ENCODE measurements around the gene PARK7. TPM values are rescaled to one million over a fixed set of nuclear protein-coding genes. Genes with fewer than 3 reads are reported as not detected.
A peak's percentile ranks its signal among the peaks of the same experiment; 100 is the strongest.

The PARK7 gene
- polyA plus RNA-seq, 2 of the 4 experiments (the other 2 are of a cell fraction) = 372 to 446 TPM

DNA sequence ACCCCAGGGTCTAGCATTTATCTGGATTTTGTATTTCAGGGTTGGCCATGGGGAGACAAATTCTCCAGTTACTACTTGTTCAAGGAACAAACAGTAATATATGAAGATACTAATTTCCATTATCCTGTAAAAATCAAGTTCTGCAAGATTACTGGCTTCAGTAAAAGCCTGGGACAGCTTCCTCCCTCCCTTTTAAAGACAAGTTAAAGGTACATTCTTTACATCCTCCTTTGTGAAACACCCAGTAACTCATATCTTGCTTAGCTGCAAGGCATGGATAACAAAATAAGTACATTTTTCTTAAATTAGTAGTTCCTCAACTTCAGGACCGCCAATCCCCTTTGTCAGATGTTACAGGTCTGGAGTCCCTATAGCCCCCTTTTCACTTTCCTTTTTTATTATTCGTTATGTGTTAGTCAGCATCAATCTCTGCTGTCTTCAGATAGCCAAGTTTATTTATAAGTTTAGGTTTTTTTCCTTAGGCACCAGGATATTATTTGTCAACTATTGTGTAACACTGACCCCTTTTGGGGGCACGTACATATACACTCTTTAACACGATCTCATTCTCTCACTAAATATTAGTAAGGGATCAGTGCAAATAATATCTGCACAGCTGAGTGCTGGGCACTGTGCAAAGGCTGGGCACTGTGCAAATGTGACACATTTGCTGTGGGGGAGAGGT is 54.8 kb downstream of the PARK7 start:
- Histone ChIP-seq H3K4me1 (peaks cover 100% of the 10 kb centered on the region), H3K9me3 (no peaks in the 10 kb centered on the region), H3K27ac (peak overlapping the region; percentile 68 to 82), H3K4me2 (peak overlapping the region; percentile 86), H3K4me3 (peak overlapping the region; percentile 26; the same call in 2 of the 3 replicates)
- peak in 1 of 2 experiments; percentile 14; a peak in 3 of 6 replicates for ATAC-seq
- ChIA-PET CTCF (interaction anchor here (0.7 to 13.0 kb wide), 15 partner anchors 9 to 501 kb away, joined by 3 to 172 read pairs (median 9); partner anchors contain the start of gene ERRFI1), POLR2A (interaction anchor here (0.6 to 1.1 kb wide), 5 partner anchors 9 to 327 kb away, joined by 3 to 4 read pairs (median 4); partner anchors contain the start of gene ERRFI1)
- TF ChIP-seq, protein P1, sequence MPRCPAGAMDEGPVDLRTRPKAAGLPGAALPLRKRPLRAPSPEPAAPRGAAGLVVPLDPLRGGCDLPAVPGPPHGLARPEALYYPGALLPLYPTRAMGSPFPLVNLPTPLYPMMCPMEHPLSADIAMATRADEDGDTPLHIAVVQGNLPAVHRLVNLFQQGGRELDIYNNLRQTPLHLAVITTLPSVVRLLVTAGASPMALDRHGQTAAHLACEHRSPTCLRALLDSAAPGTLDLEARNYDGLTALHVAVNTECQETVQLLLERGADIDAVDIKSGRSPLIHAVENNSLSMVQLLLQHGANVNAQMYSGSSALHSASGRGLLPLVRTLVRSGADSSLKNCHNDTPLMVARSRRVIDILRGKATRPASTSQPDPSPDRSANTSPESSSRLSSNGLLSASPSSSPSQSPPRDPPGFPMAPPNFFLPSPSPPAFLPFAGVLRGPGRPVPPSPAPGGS (IDR thresholded peaks at IDR 0.05) = no peak
- 0 out of 2 replicates have a peak, but pooled peaks have one; percentile 39 for TF ChIP-seq TP53 (CRISPR knock-in tag; IDR thresholded peaks at IDR 0.05)
- TF ChIP-seq POLR2AphosphoS2 (conservative IDR thresholded peaks at IDR 0.05; ENCODE audit: low read length) = peak; percentile 14; the same call in 1 of the 2 replicates
- TF ChIP-seq FOSB (CRISPR knock-in tag; IDR thresholded peaks at IDR 0.05) = peak; percentile 49
- TF ChIP-seq HOXB13 (CRISPR knock-in tag; IDR thresholded peaks at IDR 0.05; ENCODE audit: low read depth) = no peak
- TF ChIP-seq, protein P2, sequence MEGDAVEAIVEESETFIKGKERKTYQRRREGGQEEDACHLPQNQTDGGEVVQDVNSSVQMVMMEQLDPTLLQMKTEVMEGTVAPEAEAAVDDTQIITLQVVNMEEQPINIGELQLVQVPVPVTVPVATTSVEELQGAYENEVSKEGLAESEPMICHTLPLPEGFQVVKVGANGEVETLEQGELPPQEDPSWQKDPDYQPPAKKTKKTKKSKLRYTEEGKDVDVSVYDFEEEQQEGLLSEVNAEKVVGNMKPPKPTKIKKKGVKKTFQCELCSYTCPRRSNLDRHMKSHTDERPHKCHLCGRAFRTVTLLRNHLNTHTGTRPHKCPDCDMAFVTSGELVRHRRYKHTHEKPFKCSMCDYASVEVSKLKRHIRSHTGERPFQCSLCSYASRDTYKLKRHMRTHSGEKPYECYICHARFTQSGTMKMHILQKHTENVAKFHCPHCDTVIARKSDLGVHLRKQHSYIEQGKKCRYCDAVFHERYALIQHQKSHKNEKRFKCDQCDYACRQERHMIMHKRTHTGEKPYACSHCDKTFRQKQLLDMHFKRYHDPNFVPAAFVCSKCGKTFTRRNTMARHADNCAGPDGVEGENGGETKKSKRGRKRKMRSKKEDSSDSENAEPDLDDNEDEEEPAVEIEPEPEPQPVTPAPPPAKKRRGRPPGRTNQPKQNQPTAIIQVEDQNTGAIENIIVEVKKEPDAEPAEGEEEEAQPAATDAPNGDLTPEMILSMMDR (IDR thresholded peaks at IDR 0.05) = no peak; the same call in 2 of the 3 replicates
- TF ChIP-seq RAD21 (conservative IDR thresholded peaks at IDR 0.05 in 1 of 2, IDR thresholded peaks at IDR 0.05 in 1 of 2) = 0 out of 5 replicates have a peak, but pooled peaks of 1 of the 2 experiments have one; percentile 10
- peak in 1 of 2 experiments; percentile 50; a peak in 1 of 4 replicates for TF ChIP-seq CEBPB (IDR thresholded peaks at IDR 0.05)
- WGBS (ENCODE audit: missing lambda C conversion rate) = 19% methylated on average over 4 of the region's 4 CpGs
- FAIRE-seq = no peak
- no peak for DNase-seq (ENCODE audit: low read depth in 1 of 2, low spot score in 1 of 2)

DNA sequence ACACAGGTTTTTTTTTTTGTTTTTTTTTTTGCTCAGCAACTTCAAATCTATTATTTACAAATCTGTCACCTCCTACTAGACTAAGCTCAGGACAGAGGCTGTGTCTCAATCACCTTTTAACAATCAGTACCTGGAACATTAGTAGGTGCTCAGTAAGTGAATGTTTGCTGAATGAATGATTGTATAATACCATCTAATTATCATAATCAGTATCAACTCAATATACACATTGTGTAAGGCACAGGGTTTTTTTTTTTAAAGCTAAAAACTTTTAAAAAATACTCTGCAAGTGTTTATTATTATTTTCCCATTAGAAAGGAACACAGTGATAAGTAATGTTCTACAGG is 55.4 kb downstream of the PARK7 start:
- ATAC-seq (no peak), DNase-seq (ENCODE audit: low read depth in 1 of 2, low spot score in 1 of 2) (no peak), FAIRE-seq (no peak)
- H3K4me2 ChIP-seq = peak overlapping the region; percentile 86
- H3K4me3 ChIP-seq = peak overlapping the region; percentile 26; the same call in 2 of the 3 replicates
- peaks cover 97% of the 10 kb centered on the region for H3K4me1 ChIP-seq
- POLR2A ChIA-PET = interaction anchor here (0.6 to 2.6 kb wide), 5 partner anchors 8 to 327 kb away, joined by 3 to 13 read pairs (median 4); no protein-coding TSS in a partner anchor
- TF ChIP-seq ZC3H11A (IDR thresholded peaks at IDR 0.05) = no peak
- peak in 1 of 2 experiments; percentile 1; a peak in 1 of 4 replicates for TF ChIP-seq CEBPB (IDR thresholded peaks at IDR 0.05)
- TF ChIP-seq TFCP2L1 (CRISPR knock-in tag; IDR thresholded peaks at IDR 0.05) = no peak
- H3K27ac ChIP-seq = peak overlapping the region; percentile 32 to 82
- H3K9me3 ChIP-seq = no peaks in the 10 kb centered on the region
- CTCF ChIA-PET = interaction anchor here (0.7 to 13.0 kb wide), 8 partner anchors 9 to 500 kb away, joined by 3 to 172 read pairs (median 27); partner anchors contain the start of gene ERRFI1

DNA sequence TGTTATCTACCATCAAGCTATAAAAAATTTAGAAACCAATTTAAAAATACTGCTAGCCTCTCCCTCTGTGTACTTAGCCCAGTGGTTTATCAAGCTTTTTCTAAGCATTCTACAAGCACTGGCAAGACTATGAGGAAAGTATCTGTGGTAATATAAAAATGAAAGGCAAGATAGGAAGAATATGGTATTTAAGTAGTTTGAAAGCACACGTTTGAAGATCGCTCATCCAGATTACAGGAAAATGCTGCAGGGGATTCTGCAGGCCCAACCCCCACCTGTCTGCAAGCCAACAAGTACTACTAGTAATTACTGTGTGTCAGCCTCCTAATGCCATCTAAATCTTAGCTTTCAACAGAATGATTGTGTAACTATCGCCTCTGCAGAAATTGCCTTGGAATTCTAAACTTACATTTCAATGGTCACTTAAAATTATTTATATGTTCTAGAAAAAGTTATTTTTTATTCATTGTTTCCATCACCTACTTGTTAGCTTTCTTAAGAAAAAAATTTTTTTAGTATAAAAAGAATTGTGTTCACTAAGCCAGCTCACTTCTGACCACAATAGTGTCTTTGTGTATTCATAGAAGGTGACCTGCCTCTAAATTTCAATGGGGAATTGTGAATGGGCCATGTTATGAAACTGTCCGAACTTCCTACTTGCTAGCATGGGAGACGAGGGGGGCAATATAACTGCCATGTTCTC is 56.1 kb downstream of the PARK7 start:
- ATAC-seq = no peak

More for the DNA sequence above, 56.1 kb downstream of the PARK7 start:
- H3K9me3 ChIP-seq = no peaks in the 10 kb centered on the region
- DNase-seq (ENCODE audit: low read depth in 1 of 2, low spot score in 1 of 2) (no peak), FAIRE-seq (no peak)
- ChIA-PET POLR2A (interaction anchor here (0.6 to 2.6 kb wide), 4 partner anchors 7 to 297 kb away, joined by 3 to 13 read pairs (median 4); no protein-coding TSS in a partner anchor), CTCF (interaction anchor here (0.6 to 13.0 kb wide), 6 partner anchors 16 to 331 kb away, joined by 3 to 172 read pairs (median 28); no protein-coding TSS in a partner anchor)
- 17% methylated on average over 5 of the region's 5 CpGs for WGBS (ENCODE audit: missing lambda C conversion rate)
- peak overlapping the region; percentile 11; the same call in 1 of the 3 replicates for H3K4me3 ChIP-seq
- H3K4me1 ChIP-seq = peaks cover 90% of the 10 kb centered on the region
- peak; percentile 43; the same call in 1 of the 2 replicates for TF ChIP-seq GATA3 (IDR thresholded peaks at IDR 0.05; ENCODE audit: borderline replicate concordance)
- 0 out of 2 replicates have a peak, but pooled peaks have one; percentile 26 for TF ChIP-seq TP53 (CRISPR knock-in tag; IDR thresholded peaks at IDR 0.05)
- TF ChIP-seq HOXA7 (CRISPR knock-in tag; IDR thresholded peaks at IDR 0.05) = peak; percentile 71; the same call in 1 of the 2 replicates
- no peak for TF ChIP-seq SMC3 (IDR thresholded peaks at IDR 0.05)
- no peak for TF ChIP-seq CBX8 (IDR thresholded peaks at IDR 0.05)
- TF ChIP-seq HDAC2 (IDR thresholded peaks at IDR 0.05) = no peak
- peak; percentile 32 to 36; a peak in 2 of 4 replicates for TF ChIP-seq CEBPB (IDR thresholded peaks at IDR 0.05)
- TF ChIP-seq, protein P1 (IDR thresholded peaks at IDR 0.05) = no peak
- TF ChIP-seq JUN (IDR thresholded peaks at IDR 0.05) = 0 out of 5 replicates have a peak, but pooled peaks of 1 of the 2 experiments have one; percentile 10
- H3K27ac ChIP-seq = peak overlapping the region; percentile 82 to 100
- peak overlapping the region; percentile 86 for H3K4me2 ChIP-seq

All from A549 (cell line).